Mesothelial cell of epicardium (in vitro differentiated cells): ENCODE measurements around the gene PAX2. TPM values are rescaled to one million over a fixed set of nuclear protein-coding genes. Genes with fewer than 3 reads are reported as not detected.

Source experiments
- DNase-seq, 2 experiments: peaks; one replicate each; pipeline ENCODE4 v3.0.0; 2021; ENCODE audit warnings: low spot score in 2 of 2; ENCODE audit not compliant: unreplicated experiment in 2 of 2
- H3K27ac Mint-ChIP-seq: 2 replicates; pipeline ENCODE4 v1.8.0; 2021; ENCODE audit warnings: mixed read lengths
- H3K27me3 Mint-ChIP-seq: 2 replicates; pipeline ENCODE4 v1.8.0; 2021; ENCODE audit warnings: low read depth, mixed read lengths
- H3K36me3 Mint-ChIP-seq: 2 replicates; pipeline ENCODE4 v1.8.0; 2021; ENCODE audit warnings: mixed read lengths
- H3K4me1 Mint-ChIP-seq: 2 replicates; pipeline ENCODE4 v1.8.0; 2021; ENCODE audit warnings: mixed read lengths
- H3K4me3 Mint-ChIP-seq: 2 replicates; pipeline ENCODE4 v1.8.0; 2021; ENCODE audit warnings: mild to moderate bottlenecking, moderate library complexity, mixed read lengths
- H3K9me3 Mint-ChIP-seq: 2 replicates; pipeline ENCODE4 v1.8.0; 2021; ENCODE audit warnings: mixed read lengths
- CTCF ChIP-seq: fragments of 200-600 bp; sonication (generic); IDR thresholded peaks from one replicate; pipeline ENCODE4 v1.5.0; 2021; ENCODE audit warnings: antibody characterized with exemption; ENCODE audit not compliant: unreplicated experiment
- total RNA-seq: library from RNA; stranded (reverse); gene quantifications from 3 replicates; pipeline ENCODE4 v1.2.1, GENCODE V29; 2021

Gene PAX2
- total RNA-seq, 1 donor from 2014 or later = not detected

- Mint-ChIP-seq H3K27me3 (peaks cover 98% of the 10 kb centered on the region), H3K27ac (no peak overlapping the region), H3K36me3 (no peaks in the 10 kb centered on the region), H3K9me3 (no peaks in the 10 kb centered on the region), H3K4me1 (peaks cover 23% of the 10 kb centered on the region), H3K4me3 (no peak overlapping the region)
- DNase-seq = no peak
- TF ChIP-seq CTCF = no peak
These were observed 13.8 kb upstream of the PAX2 start for GRCh38 chr10:100731407-100732240.

GRCh38 chr10:100732241-100732596 lies 13.2 kb upstream of the PAX2 start:
- H3K9me3 Mint-ChIP-seq = no peaks in the 10 kb centered on the region
- peaks cover 100% of the 10 kb centered on the region for H3K27me3 Mint-ChIP-seq
- no peak for TF ChIP-seq CTCF
- H3K36me3 Mint-ChIP-seq = no peaks in the 10 kb centered on the region
- H3K27ac Mint-ChIP-seq = no peak overlapping the region
- peaks cover 23% of the 10 kb centered on the region for H3K4me1 Mint-ChIP-seq
- DNase-seq = no peak
- H3K4me3 Mint-ChIP-seq = no peak overlapping the region

- Mint-ChIP-seq H3K4me1 (peaks cover 23% of the 10 kb centered on the region), H3K27ac (no peak overlapping the region), H3K4me3 (no peak overlapping the region), H3K27me3 (peaks cover 100% of the 10 kb centered on the region), H3K36me3 (no peaks in the 10 kb centered on the region), H3K9me3 (no peaks in the 10 kb centered on the region)
- no peak for DNase-seq
- TF ChIP-seq CTCF = no peak
These were observed 12.1 kb upstream of the PAX2 start for GRCh38 chr10:100733329-100733728.

GRCh38 chr10:100734295-100735086 lies 10.9 kb upstream of the PAX2 start:
- Mint-ChIP-seq H3K27ac (no peak overlapping the region), H3K27me3 (peaks cover 100% of the 10 kb centered on the region), H3K9me3 (no peaks in the 10 kb centered on the region), H3K4me3 (no peak overlapping the region), H3K36me3 (no peaks in the 10 kb centered on the region), H3K4me1 (peaks cover 21% of the 10 kb centered on the region)
- no peak for TF ChIP-seq CTCF
- no peak for DNase-seq

GRCh38 chr10:100735087-100735336 lies 10.4 kb upstream of the PAX2 start:
- H3K27me3 Mint-ChIP-seq = peaks cover 100% of the 10 kb centered on the region
- no peaks in the 10 kb centered on the region for H3K9me3 Mint-ChIP-seq
- H3K4me1 Mint-ChIP-seq = peaks cover 17% of the 10 kb centered on the region
- H3K36me3 Mint-ChIP-seq = no peaks in the 10 kb centered on the region
- no peak for TF ChIP-seq CTCF
- H3K4me3 Mint-ChIP-seq = no peak overlapping the region
- DNase-seq = no peak
- H3K27ac Mint-ChIP-seq = no peak overlapping the region
